ENCODE results near the gene COX7A2L.

COX7A2L gene

DNA sequence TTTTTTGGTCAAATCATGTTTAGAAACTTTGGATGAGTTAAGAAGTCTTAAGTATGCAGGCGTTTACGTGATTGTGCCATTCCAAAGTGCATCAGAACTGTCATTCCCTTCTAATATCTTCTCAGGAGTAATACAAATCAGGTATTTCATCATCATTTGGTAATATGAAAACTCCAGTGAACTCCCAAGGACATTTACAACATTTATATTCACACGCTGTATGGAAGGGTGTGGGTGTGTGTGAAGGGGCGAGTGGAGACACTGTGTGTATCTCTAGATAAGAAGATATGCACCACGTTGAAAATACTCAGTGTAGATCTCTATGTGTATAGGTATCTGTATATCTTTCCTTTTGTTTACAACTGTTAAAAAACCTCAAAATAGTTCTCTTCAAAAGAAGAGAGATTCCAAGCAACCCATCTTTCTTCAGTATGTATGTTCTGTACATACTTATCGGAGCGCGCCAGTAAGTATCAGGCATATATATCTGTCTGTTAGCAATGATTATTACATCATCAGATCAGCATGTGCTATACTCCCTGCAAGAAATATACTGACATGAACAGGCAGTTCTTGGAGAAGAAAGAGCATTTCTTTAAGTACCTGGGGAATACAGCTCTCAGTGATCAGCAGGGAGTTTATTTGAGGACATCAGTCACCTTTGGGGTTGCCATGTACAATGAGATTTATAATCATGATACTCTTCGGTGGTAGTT is 29.3 kb downstream of the COX7A2L start:
- WGBS (ENCODE audit: insufficient coverage, insufficient read length) = no CpG with 5 or more reads among the region's 9 CpGs
- Histone ChIP-seq H3K9me3 (ENCODE audit: control insufficient read depth, insufficient read depth, low read length) (no peaks in the 10 kb centered on the region), H3K4me1 (ENCODE audit: control insufficient read depth, insufficient read depth, low read length) (no peaks in the 10 kb centered on the region), H3K27me3 (ENCODE audit: control insufficient read depth, insufficient read depth, low read length) (no peaks in the 10 kb centered on the region), H3K27ac (ENCODE audit: low read length) (no peak overlapping the region), H3K4me3 (ENCODE audit: low read length) (no peak overlapping the region), H3K36me3 (ENCODE audit: control insufficient read depth, insufficient read depth, low read length) (peaks cover 13% of the 10 kb centered on the region; the same call in 1 of the 2 replicates)
- no peak for DNase-seq (ENCODE audit: low read depth, low spot score)

- Histone ChIP-seq H3K27me3 (ENCODE audit: control insufficient read depth, insufficient read depth, low read length) (no peaks in the 10 kb centered on the region), H3K36me3 (ENCODE audit: control insufficient read depth, insufficient read depth, low read length) (peaks cover 13% of the 10 kb centered on the region; the same call in 1 of the 2 replicates), H3K27ac (ENCODE audit: low read length) (no peak overlapping the region), H3K9me3 (ENCODE audit: control insufficient read depth, insufficient read depth, low read length) (no peaks in the 10 kb centered on the region), H3K4me1 (ENCODE audit: control insufficient read depth, insufficient read depth, low read length) (no peaks in the 10 kb centered on the region), H3K4me3 (ENCODE audit: low read length) (no peak overlapping the region)
- WGBS (ENCODE audit: insufficient coverage, insufficient read length) = no CpG with 5 or more reads among the region's 5 CpGs
- no peak for DNase-seq (ENCODE audit: low read depth, low spot score)
Observed at GRCh38 chr2:42329736-42330135, 31.3 kb downstream of the COX7A2L start.

- no peaks in the 10 kb centered on the region for H3K9me3 ChIP-seq (ENCODE audit: control insufficient read depth, insufficient read depth, low read length)
- no peaks in the 10 kb centered on the region for H3K4me1 ChIP-seq (ENCODE audit: control insufficient read depth, insufficient read depth, low read length)
- DNase-seq (ENCODE audit: low read depth, low spot score) = no peak
- H3K36me3 ChIP-seq (ENCODE audit: control insufficient read depth, insufficient read depth, low read length) = peaks cover 13% of the 10 kb centered on the region; the same call in 1 of the 2 replicates
- no peak overlapping the region for H3K27ac ChIP-seq (ENCODE audit: low read length)
- WGBS (ENCODE audit: insufficient coverage, insufficient read length) = no CpG with 5 or more reads among the region's 6 CpGs
- H3K27me3 ChIP-seq (ENCODE audit: control insufficient read depth, insufficient read depth, low read length) = no peaks in the 10 kb centered on the region
- no peak overlapping the region for H3K4me3 ChIP-seq (ENCODE audit: low read length)
Observed at GRCh38 chr2:42328923-42329322, 32.1 kb downstream of the COX7A2L start.

DNA sequence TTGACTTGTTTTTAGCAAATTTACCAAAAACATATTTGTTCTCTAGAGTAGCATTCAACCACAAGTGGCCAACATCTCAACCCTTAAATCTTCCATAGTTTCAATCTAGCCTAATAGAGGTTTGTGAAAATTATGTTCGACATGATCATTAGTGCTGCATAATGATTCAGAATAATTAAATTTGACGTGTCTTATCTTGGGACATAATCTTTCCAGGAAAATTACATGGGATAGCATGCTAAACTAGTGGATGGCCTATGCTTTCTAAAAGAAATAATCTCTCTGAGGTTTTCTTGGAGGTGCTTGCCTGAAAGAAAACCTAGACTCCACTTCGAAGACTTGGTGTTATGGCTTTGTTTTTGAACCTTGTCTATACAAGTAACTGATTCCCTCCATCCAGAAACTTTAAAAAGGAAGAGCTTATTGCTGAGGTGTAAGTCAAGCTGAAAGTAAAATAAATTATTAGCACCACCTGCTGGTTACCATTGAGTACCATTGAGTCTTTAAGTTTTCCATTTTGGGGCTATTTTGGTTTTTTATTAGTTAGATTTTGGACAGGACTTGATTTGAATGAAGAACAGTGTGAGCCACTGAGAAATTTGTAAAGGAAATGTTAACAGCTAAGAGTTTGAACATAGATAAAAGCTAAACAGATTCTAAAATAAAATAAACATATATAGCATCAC is 32.7 kb downstream of the COX7A2L start:
- H3K27me3 ChIP-seq (ENCODE audit: control insufficient read depth, insufficient read depth, low read length) = no peaks in the 10 kb centered on the region
- no peak overlapping the region for H3K4me3 ChIP-seq (ENCODE audit: low read length)
- no peaks in the 10 kb centered on the region for H3K9me3 ChIP-seq (ENCODE audit: control insufficient read depth, insufficient read depth, low read length)
- DNase-seq (ENCODE audit: low read depth, low spot score) = no peak
- H3K4me1 ChIP-seq (ENCODE audit: control insufficient read depth, insufficient read depth, low read length) = no peaks in the 10 kb centered on the region
- H3K36me3 ChIP-seq (ENCODE audit: control insufficient read depth, insufficient read depth, low read length) = peaks cover 8% of the 10 kb centered on the region; the same call in 1 of the 2 replicates
- WGBS (ENCODE audit: insufficient coverage, insufficient read length) = no CpG with 5 or more reads among the region's 3 CpGs
- H3K27ac ChIP-seq (ENCODE audit: low read length) = no peak overlapping the region

DNA sequence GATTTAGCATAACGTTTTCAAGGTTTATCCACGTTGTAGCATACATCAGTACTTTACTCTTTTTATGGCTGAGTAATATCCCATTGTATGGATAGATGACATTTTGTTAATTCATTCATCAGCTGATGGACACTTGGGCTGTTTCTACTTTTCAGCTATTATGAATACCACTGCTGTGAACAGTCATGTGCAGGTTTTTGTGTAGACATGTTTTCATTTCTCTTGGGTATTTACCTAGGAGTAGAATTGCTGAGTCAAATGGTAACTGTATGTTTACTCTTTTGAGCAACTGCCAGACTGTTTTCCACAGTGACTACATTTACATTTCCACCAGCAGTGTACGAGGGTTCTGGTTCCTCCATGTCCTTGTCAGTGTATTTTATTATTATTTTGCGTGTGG is 33.9 kb downstream of the COX7A2L start:
- Histone ChIP-seq H3K4me3 (ENCODE audit: low read length) (no peak overlapping the region), H3K27me3 (ENCODE audit: control insufficient read depth, insufficient read depth, low read length) (no peaks in the 10 kb centered on the region), H3K36me3 (ENCODE audit: control insufficient read depth, insufficient read depth, low read length) (peaks cover 7% of the 10 kb centered on the region; the same call in 1 of the 2 replicates), H3K27ac (ENCODE audit: low read length) (no peak overlapping the region), H3K9me3 (ENCODE audit: control insufficient read depth, insufficient read depth, low read length) (no peaks in the 10 kb centered on the region), H3K4me1 (ENCODE audit: control insufficient read depth, insufficient read depth, low read length) (no peaks in the 10 kb centered on the region)
- no CpG with 5 or more reads among the region's 4 CpGs for WGBS (ENCODE audit: insufficient coverage, insufficient read length)
- DNase-seq (ENCODE audit: low read depth, low spot score) = no peak

DNA sequence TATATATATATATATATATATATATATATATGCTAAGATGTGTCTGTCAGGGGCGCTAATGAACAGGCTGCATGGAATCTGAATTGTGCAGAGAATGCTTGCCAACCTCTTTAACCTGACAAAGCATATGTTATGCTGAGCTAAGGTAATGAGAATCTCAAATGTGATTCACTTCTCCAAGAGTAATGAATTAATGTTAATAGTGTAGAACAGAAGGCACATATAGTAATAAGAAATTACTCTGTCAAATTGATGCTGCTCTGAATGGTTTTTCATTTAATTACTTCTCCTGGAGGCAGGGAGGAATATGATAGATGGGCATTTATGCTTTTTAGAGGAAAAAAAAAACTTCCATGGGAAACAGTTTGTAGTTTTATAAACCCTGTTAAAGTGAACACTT is 35.4 kb downstream of the COX7A2L start:
- WGBS (ENCODE audit: insufficient coverage, insufficient read length) = no CpG with 5 or more reads among the region's 1 CpG
- H3K9me3 ChIP-seq (ENCODE audit: control insufficient read depth, insufficient read depth, low read length) = no peaks in the 10 kb centered on the region
- no peak overlapping the region for H3K4me3 ChIP-seq (ENCODE audit: low read length)
- no peak overlapping the region for H3K27ac ChIP-seq (ENCODE audit: low read length)
- peaks cover 7% of the 10 kb centered on the region; the same call in 1 of the 2 replicates for H3K36me3 ChIP-seq (ENCODE audit: control insufficient read depth, insufficient read depth, low read length)
- no peaks in the 10 kb centered on the region for H3K27me3 ChIP-seq (ENCODE audit: control insufficient read depth, insufficient read depth, low read length)
- DNase-seq (ENCODE audit: low read depth, low spot score) = no peak
- no peaks in the 10 kb centered on the region for H3K4me1 ChIP-seq (ENCODE audit: control insufficient read depth, insufficient read depth, low read length)

DNA sequence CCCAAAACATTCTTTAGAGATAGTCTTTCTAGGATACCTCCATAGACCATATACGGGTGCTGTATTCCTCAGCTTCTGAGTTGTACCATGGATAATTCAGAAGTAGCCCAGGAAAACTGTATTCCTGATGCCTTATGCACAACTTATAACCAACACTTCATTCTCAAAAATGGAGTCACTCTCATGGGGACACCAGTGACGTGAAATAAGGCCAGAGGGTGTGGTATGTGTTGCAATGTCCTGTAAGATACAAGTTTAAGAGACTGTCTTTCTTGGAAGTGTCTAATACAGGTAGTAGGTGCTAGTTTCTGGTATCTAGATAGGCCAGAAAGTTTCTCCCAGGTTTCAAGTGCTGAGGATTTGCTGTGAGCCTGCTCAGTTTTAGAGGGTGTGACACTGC is 36.1 kb downstream of the COX7A2L start:
- H3K27me3 ChIP-seq (ENCODE audit: control insufficient read depth, insufficient read depth, low read length) = no peaks in the 10 kb centered on the region
- H3K4me3 ChIP-seq (ENCODE audit: low read length) = no peak overlapping the region
- no peaks in the 10 kb centered on the region for H3K4me1 ChIP-seq (ENCODE audit: control insufficient read depth, insufficient read depth, low read length)
- no peak overlapping the region for H3K27ac ChIP-seq (ENCODE audit: low read length)
- no CpG with 5 or more reads among the region's 2 CpGs for WGBS (ENCODE audit: insufficient coverage, insufficient read length)
- peaks cover 5% of the 10 kb centered on the region; the same call in 1 of the 2 replicates for H3K36me3 ChIP-seq (ENCODE audit: control insufficient read depth, insufficient read depth, low read length)
- H3K9me3 ChIP-seq (ENCODE audit: control insufficient read depth, insufficient read depth, low read length) = no peaks in the 10 kb centered on the region
- DNase-seq (ENCODE audit: low read depth, low spot score) = no peak

- Histone ChIP-seq H3K9me3 (ENCODE audit: control insufficient read depth, insufficient read depth, low read length) (no peaks in the 10 kb centered on the region), H3K4me1 (ENCODE audit: control insufficient read depth, insufficient read depth, low read length) (no peaks in the 10 kb centered on the region), H3K4me3 (ENCODE audit: low read length) (no peak overlapping the region), H3K27ac (ENCODE audit: low read length) (no peak overlapping the region), H3K36me3 (ENCODE audit: control insufficient read depth, insufficient read depth, low read length) (no peaks in the 10 kb centered on the region; the same call in 1 of the 2 replicates), H3K27me3 (ENCODE audit: control insufficient read depth, insufficient read depth, low read length) (no peaks in the 10 kb centered on the region)
- no CpG with 5 or more reads among the region's 4 CpGs for WGBS (ENCODE audit: insufficient coverage, insufficient read length)
- no peak for DNase-seq (ENCODE audit: low read depth, low spot score)
Observed at GRCh38 chr2:42324244-42324643, 36.8 kb downstream of the COX7A2L start.

DNA sequence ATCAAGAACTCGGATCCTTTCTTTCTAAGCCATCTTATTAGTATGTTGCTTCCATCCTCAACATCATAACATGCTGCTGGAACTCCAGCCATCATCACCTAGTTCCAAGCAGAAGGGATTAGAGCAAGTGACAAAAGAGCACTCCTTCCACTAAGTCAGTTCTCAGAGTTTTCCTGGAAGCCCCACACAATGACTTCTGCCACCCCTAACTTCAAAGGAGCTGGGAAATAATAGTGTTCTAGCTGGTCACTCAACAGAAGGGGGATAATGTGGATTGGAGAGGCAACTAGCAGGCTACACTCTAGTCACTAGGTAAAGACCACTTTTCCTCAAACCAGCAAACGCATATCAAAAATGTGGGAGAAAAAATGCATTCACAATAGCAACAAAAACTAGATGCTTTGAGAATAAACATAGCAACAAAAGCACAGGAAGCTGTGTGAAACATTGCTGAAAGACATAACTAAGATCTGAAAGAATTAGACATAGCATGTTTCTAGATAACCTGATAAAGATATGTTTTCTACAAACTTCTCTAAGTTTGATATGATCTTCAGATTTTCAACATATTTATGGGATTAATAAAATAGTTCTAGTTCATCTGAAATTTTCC is 39.5 kb downstream of the COX7A2L start:
- no CpG with 5 or more reads among the region's 2 CpGs for WGBS (ENCODE audit: insufficient coverage, insufficient read length)
- H3K27me3 ChIP-seq (ENCODE audit: control insufficient read depth, insufficient read depth, low read length) = no peaks in the 10 kb centered on the region
- no peak overlapping the region for H3K4me3 ChIP-seq (ENCODE audit: low read length)
- no peak overlapping the region for H3K27ac ChIP-seq (ENCODE audit: low read length)
- DNase-seq (ENCODE audit: low read depth, low spot score) = no peak
- H3K9me3 ChIP-seq (ENCODE audit: control insufficient read depth, insufficient read depth, low read length) = no peaks in the 10 kb centered on the region
- no peaks in the 10 kb centered on the region for H3K36me3 ChIP-seq (ENCODE audit: control insufficient read depth, insufficient read depth, low read length)
- H3K4me1 ChIP-seq (ENCODE audit: control insufficient read depth, insufficient read depth, low read length) = no peaks in the 10 kb centered on the region; the same call in 1 of the 2 replicates

DNA sequence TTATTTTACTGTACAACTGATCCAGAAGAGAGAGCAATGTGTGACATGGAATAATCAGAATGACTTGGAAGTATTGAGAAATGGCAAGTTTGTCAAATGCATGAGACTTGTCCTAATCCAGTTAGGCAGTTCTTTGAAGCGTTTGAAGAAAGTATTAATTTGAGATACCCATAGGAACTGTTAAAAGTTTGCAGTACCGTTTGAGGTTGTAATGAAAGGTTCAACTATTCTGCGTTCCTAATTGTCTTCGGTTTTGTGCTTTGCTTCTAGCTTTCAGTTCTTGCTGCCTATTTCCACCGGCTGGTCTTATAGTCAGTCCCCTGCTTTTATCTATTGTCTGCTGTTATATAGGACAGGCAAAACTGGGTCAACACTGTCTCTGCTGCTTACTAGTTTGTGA is 41.8 kb downstream of the COX7A2L start:
- H3K27me3 ChIP-seq (ENCODE audit: control insufficient read depth, insufficient read depth, low read length) = no peaks in the 10 kb centered on the region
- no peak overlapping the region for H3K4me3 ChIP-seq (ENCODE audit: low read length)
- DNase-seq (ENCODE audit: low read depth, low spot score) = no peak
- H3K9me3 ChIP-seq (ENCODE audit: control insufficient read depth, insufficient read depth, low read length) = no peaks in the 10 kb centered on the region
- H3K36me3 ChIP-seq (ENCODE audit: control insufficient read depth, insufficient read depth, low read length) = no peaks in the 10 kb centered on the region
- WGBS (ENCODE audit: insufficient coverage, insufficient read length) = no CpG with 5 or more reads among the region's 5 CpGs
- H3K27ac ChIP-seq (ENCODE audit: low read length) = no peak overlapping the region
- no peaks in the 10 kb centered on the region; the same call in 1 of the 2 replicates for H3K4me1 ChIP-seq (ENCODE audit: control insufficient read depth, insufficient read depth, low read length)
